Measurements from ENCODE around the gene SLC35B1.

DNA sequence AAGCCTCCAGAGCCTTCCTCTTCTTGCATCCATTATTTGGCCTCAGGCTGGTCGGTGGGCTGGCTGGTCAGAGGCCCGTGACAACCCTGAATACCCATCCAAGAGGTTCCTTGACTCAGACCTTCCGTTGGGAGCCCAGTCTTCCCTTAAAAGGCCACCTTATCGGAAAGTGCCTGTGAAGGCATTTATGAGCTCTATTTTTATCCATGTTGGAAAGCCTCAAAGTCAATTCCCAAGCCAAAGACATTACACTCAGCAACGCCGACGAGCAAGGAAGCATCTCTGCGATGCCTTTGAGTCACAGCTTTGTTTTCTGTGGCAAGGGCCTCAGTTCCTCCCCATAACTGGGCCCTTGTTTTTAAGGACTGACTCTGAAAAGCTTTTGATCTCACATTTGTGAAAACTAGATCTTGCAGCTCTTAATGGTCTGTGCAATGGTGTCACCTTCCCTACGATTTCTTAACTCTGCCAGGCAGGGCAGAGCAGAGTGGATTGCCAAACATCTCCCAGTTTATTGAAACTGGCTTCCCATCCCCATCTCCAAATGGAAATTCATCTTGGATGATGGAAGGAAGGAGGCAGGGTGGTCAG, 16.6 kb downstream of the SLC35B1 start:
- TF ChIP-seq, protein P1, sequence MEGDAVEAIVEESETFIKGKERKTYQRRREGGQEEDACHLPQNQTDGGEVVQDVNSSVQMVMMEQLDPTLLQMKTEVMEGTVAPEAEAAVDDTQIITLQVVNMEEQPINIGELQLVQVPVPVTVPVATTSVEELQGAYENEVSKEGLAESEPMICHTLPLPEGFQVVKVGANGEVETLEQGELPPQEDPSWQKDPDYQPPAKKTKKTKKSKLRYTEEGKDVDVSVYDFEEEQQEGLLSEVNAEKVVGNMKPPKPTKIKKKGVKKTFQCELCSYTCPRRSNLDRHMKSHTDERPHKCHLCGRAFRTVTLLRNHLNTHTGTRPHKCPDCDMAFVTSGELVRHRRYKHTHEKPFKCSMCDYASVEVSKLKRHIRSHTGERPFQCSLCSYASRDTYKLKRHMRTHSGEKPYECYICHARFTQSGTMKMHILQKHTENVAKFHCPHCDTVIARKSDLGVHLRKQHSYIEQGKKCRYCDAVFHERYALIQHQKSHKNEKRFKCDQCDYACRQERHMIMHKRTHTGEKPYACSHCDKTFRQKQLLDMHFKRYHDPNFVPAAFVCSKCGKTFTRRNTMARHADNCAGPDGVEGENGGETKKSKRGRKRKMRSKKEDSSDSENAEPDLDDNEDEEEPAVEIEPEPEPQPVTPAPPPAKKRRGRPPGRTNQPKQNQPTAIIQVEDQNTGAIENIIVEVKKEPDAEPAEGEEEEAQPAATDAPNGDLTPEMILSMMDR (IDR thresholded peaks at IDR 0.05; ENCODE audit: insufficient read depth, low read length): no peak
- no peak for TF ChIP-seq POLR2AphosphoS5 (IDR thresholded peaks at IDR 0.05; ENCODE audit: low read depth)

Data from HL-60 (cell line).